ENCODE data around the gene FBLN5.
"Not testable (repeated sequence)": the region's sequence is repeated elsewhere in the genome, so short reads cannot be mapped to it uniquely, and the experiment has no call there.

Gene FBLN5

GRCh38 chr14:91851563-91851962, 95.9 kb downstream of the FBLN5 start:
- Histone ChIP-seq H3K79me2 (ENCODE audit: control insufficient read depth, insufficient read depth, low read length) (no peaks in the 10 kb centered on the region), H3K18ac (ENCODE audit: low read length) (no peak overlapping the region), H4K8ac (ENCODE audit: low read depth, low read length) (no peak overlapping the region), H2BK120ac (ENCODE audit: low read depth, low read length) (no peak overlapping the region), H2AK5ac (ENCODE audit: low read length) (no peak overlapping the region), H3K27me3 (ENCODE audit: insufficient read depth, low read length, poor library complexity) (no peaks in the 10 kb centered on the region), H3K4me2 (ENCODE audit: low read length) (no peak overlapping the region), H3K4me3 (ENCODE audit: low read length) (no peak overlapping the region), H3K27ac (ENCODE audit: low read depth, low read length) (no peak overlapping the region), H3K4ac (ENCODE audit: low read depth, low read length) (no peak overlapping the region), H3K4me1 (ENCODE audit: control insufficient read depth, low read depth, low read length) (peaks cover 8% of the 10 kb centered on the region), H3K9ac (ENCODE audit: low read length) (no peak overlapping the region), H3K23ac (ENCODE audit: low read length) (no peak overlapping the region), H3K36me3 (ENCODE audit: control insufficient read depth, insufficient read depth, low read length) (no peaks in the 10 kb centered on the region), H4K5ac (ENCODE audit: low read length) (no peak overlapping the region), H3K56ac (ENCODE audit: low read length) (no peak overlapping the region), H2BK15ac (replicated peaks; ENCODE audit: low read depth) (no peak overlapping the region), H2BK5ac (ENCODE audit: low read length) (no peak overlapping the region), H3K79me1 (ENCODE audit: low read length) (no peaks in the 10 kb centered on the region)
- no peak for DNase-seq
- no CpG with 5 or more reads among the region's 1 CpG for WGBS (ENCODE audit: extremely low coverage, insufficient coverage, low lambda C conversion rate)

GRCh38 chr14:91848504-91849001, 98.9 kb downstream of the FBLN5 start:
- H3K79me1 ChIP-seq (ENCODE audit: low read length): no peaks in the 10 kb centered on the region
- H3K4me3 ChIP-seq (ENCODE audit: low read length): no peak overlapping the region
- H4K8ac ChIP-seq (ENCODE audit: low read depth, low read length): no peak overlapping the region
- H3K23ac ChIP-seq (ENCODE audit: low read length): no peak overlapping the region
- no peak overlapping the region for H2BK120ac ChIP-seq (ENCODE audit: low read depth, low read length)
- H2BK15ac ChIP-seq (replicated peaks; ENCODE audit: low read depth): no peak overlapping the region
- no peak overlapping the region for H2AK5ac ChIP-seq (ENCODE audit: low read length)
- H3K79me2 ChIP-seq (ENCODE audit: control insufficient read depth, insufficient read depth, low read length): no peaks in the 10 kb centered on the region
- no peak for DNase-seq
- H3K27me3 ChIP-seq (ENCODE audit: insufficient read depth, low read length, poor library complexity): no peaks in the 10 kb centered on the region
- no peak overlapping the region for H3K4ac ChIP-seq (ENCODE audit: low read depth, low read length)
- H3K56ac ChIP-seq (ENCODE audit: low read length): no peak overlapping the region
- no CpG with 5 or more reads among the region's 4 CpGs for WGBS (ENCODE audit: extremely low coverage, insufficient coverage, low lambda C conversion rate)
- no peak overlapping the region for H3K27ac ChIP-seq (ENCODE audit: low read depth, low read length)
- no peaks in the 10 kb centered on the region for H3K36me3 ChIP-seq (ENCODE audit: control insufficient read depth, insufficient read depth, low read length)
- no peak overlapping the region for H3K9ac ChIP-seq (ENCODE audit: low read length)
- H2BK5ac ChIP-seq (ENCODE audit: low read length): no peak overlapping the region
- no peak overlapping the region for H3K18ac ChIP-seq (ENCODE audit: low read length)
- no peak overlapping the region for H3K4me2 ChIP-seq (ENCODE audit: low read length)
- H4K5ac ChIP-seq (ENCODE audit: low read length): no peak overlapping the region
- no peaks in the 10 kb centered on the region for H3K4me1 ChIP-seq (ENCODE audit: control insufficient read depth, low read depth, low read length)

- Histone ChIP-seq H3K4me2 (ENCODE audit: low read length) (no peak overlapping the region), H3K23ac (ENCODE audit: low read length) (no peak overlapping the region), H3K4me3 (ENCODE audit: low read length) (no peak overlapping the region)
Observed at GRCh38 chr14:91847693-91848092, 99.8 kb downstream of the FBLN5 start.

GRCh38 chr14:91845652-91846051, 101.8 kb downstream of the FBLN5 start:
- H3K27me3 ChIP-seq (ENCODE audit: insufficient read depth, low read length, poor library complexity): no peaks in the 10 kb centered on the region
- H3K23ac ChIP-seq (ENCODE audit: low read length): no peak overlapping the region
- no peak overlapping the region for H3K4ac ChIP-seq (ENCODE audit: low read depth, low read length)
- H3K79me1 ChIP-seq (ENCODE audit: low read length): no peaks in the 10 kb centered on the region
- no peak for DNase-seq
- H2BK5ac ChIP-seq (ENCODE audit: low read length): no peak overlapping the region
- H2BK15ac ChIP-seq (replicated peaks; ENCODE audit: low read depth): no peak overlapping the region
- no peak overlapping the region for H3K56ac ChIP-seq (ENCODE audit: low read length)
- no peaks in the 10 kb centered on the region for H3K36me3 ChIP-seq (ENCODE audit: control insufficient read depth, insufficient read depth, low read length)
- H3K4me3 ChIP-seq (ENCODE audit: low read length): no peak overlapping the region
- WGBS (ENCODE audit: extremely low coverage, insufficient coverage, low lambda C conversion rate): no CpG with 5 or more reads among the region's 2 CpGs
- no peak overlapping the region for H4K8ac ChIP-seq (ENCODE audit: low read depth, low read length)
- no peak overlapping the region for H3K18ac ChIP-seq (ENCODE audit: low read length)
- H2AK5ac ChIP-seq (ENCODE audit: low read length): no peak overlapping the region
- no peak overlapping the region for H2BK120ac ChIP-seq (ENCODE audit: low read depth, low read length)
- H3K4me1 ChIP-seq (ENCODE audit: control insufficient read depth, low read depth, low read length): no peaks in the 10 kb centered on the region
- H3K9ac ChIP-seq (ENCODE audit: low read length): no peak overlapping the region
- H3K4me2 ChIP-seq (ENCODE audit: low read length): no peak overlapping the region
- no peaks in the 10 kb centered on the region for H3K79me2 ChIP-seq (ENCODE audit: control insufficient read depth, insufficient read depth, low read length)
- no peak overlapping the region for H4K5ac ChIP-seq (ENCODE audit: low read length)
- no peak overlapping the region for H3K27ac ChIP-seq (ENCODE audit: low read depth, low read length)

More at GRCh38 chr14:91847693-91848092, 99.8 kb downstream of the FBLN5 start:
- Histone ChIP-seq H3K9ac (ENCODE audit: low read length) (no peak overlapping the region), H3K56ac (ENCODE audit: low read length) (no peak overlapping the region), H3K36me3 (ENCODE audit: control insufficient read depth, insufficient read depth, low read length) (no peaks in the 10 kb centered on the region), H2BK15ac (replicated peaks; ENCODE audit: low read depth) (no peak overlapping the region), H3K79me1 (ENCODE audit: low read length) (no peaks in the 10 kb centered on the region), H3K18ac (ENCODE audit: low read length) (no peak overlapping the region), H3K79me2 (ENCODE audit: control insufficient read depth, insufficient read depth, low read length) (no peaks in the 10 kb centered on the region), H2BK5ac (ENCODE audit: low read length) (no peak overlapping the region), H3K27me3 (ENCODE audit: insufficient read depth, low read length, poor library complexity) (no peaks in the 10 kb centered on the region), H3K4me1 (ENCODE audit: control insufficient read depth, low read depth, low read length) (no peaks in the 10 kb centered on the region), H2AK5ac (ENCODE audit: low read length) (no peak overlapping the region), H4K5ac (ENCODE audit: low read length) (no peak overlapping the region), H4K8ac (ENCODE audit: low read depth, low read length) (no peak overlapping the region), H3K4ac (ENCODE audit: low read depth, low read length) (no peak overlapping the region), H3K27ac (ENCODE audit: low read depth, low read length) (no peak overlapping the region), H2BK120ac (ENCODE audit: low read depth, low read length) (no peak overlapping the region)
- WGBS (ENCODE audit: extremely low coverage, insufficient coverage, low lambda C conversion rate): no CpG with 5 or more reads among the region's 1 CpG
- DNase-seq: no peak

- H3K79me2 ChIP-seq (ENCODE audit: control insufficient read depth, insufficient read depth, low read length); H3K79me1 ChIP-seq (ENCODE audit: low read length): not testable (repeated sequence)
- WGBS (ENCODE audit: extremely low coverage, insufficient coverage, low lambda C conversion rate): no CpG with 5 or more reads among the region's 8 CpGs
Observed at GRCh38 chr14:91845056-91845455, 102.4 kb downstream of the FBLN5 start.

GRCh38 chr14:91844029-91844428, 103.5 kb downstream of the FBLN5 start:
- Histone ChIP-seq H3K36me3 (ENCODE audit: control insufficient read depth, insufficient read depth, low read length) (no peaks in the 10 kb centered on the region), H3K9ac (ENCODE audit: low read length) (no peak overlapping the region), H3K4me1 (ENCODE audit: control insufficient read depth, low read depth, low read length) (no peaks in the 10 kb centered on the region), H2BK120ac (ENCODE audit: low read depth, low read length) (no peak overlapping the region), H3K56ac (ENCODE audit: low read length) (no peak overlapping the region), H2BK15ac (replicated peaks; ENCODE audit: low read depth) (no peak overlapping the region), H2BK5ac (ENCODE audit: low read length) (no peak overlapping the region), H3K79me1 (ENCODE audit: low read length) (no peaks in the 10 kb centered on the region), H3K4me2 (ENCODE audit: low read length) (no peak overlapping the region), H3K4me3 (ENCODE audit: low read length) (no peak overlapping the region), H3K23ac (ENCODE audit: low read length) (no peak overlapping the region), H3K79me2 (ENCODE audit: control insufficient read depth, insufficient read depth, low read length) (no peaks in the 10 kb centered on the region), H3K27ac (ENCODE audit: low read depth, low read length) (no peak overlapping the region), H3K27me3 (ENCODE audit: insufficient read depth, low read length, poor library complexity) (no peaks in the 10 kb centered on the region), H4K5ac (ENCODE audit: low read length) (no peak overlapping the region), H3K4ac (ENCODE audit: low read depth, low read length) (no peak overlapping the region), H4K8ac (ENCODE audit: low read depth, low read length) (no peak overlapping the region), H2AK5ac (ENCODE audit: low read length) (no peak overlapping the region), H3K18ac (ENCODE audit: low read length) (no peak overlapping the region)
- no CpG with 5 or more reads among the region's 4 CpGs for WGBS (ENCODE audit: extremely low coverage, insufficient coverage, low lambda C conversion rate)
- no peak for DNase-seq

More at GRCh38 chr14:91845056-91845455, 102.4 kb downstream of the FBLN5 start:
- H3K9ac ChIP-seq (ENCODE audit: low read length); H2AK5ac ChIP-seq (ENCODE audit: low read length); H3K4ac ChIP-seq (ENCODE audit: low read depth, low read length); H3K56ac ChIP-seq (ENCODE audit: low read length); H3K18ac ChIP-seq (ENCODE audit: low read length); H4K5ac ChIP-seq (ENCODE audit: low read length); H2BK5ac ChIP-seq (ENCODE audit: low read length); H4K8ac ChIP-seq (ENCODE audit: low read depth, low read length); H2BK15ac ChIP-seq (replicated peaks; ENCODE audit: low read depth); H3K4me1 ChIP-seq (ENCODE audit: control insufficient read depth, low read depth, low read length); H2BK120ac ChIP-seq (ENCODE audit: low read depth, low read length); H3K27ac ChIP-seq (ENCODE audit: low read depth, low read length); H3K36me3 ChIP-seq (ENCODE audit: control insufficient read depth, insufficient read depth, low read length); DNase-seq; H3K27me3 ChIP-seq (ENCODE audit: insufficient read depth, low read length, poor library complexity); H3K4me3 ChIP-seq (ENCODE audit: low read length); H3K4me2 ChIP-seq (ENCODE audit: low read length); H3K23ac ChIP-seq (ENCODE audit: low read length): not testable (repeated sequence)
